GM23338 (cell line): ENCODE data around the gene BCL2. TPM values are rescaled to one million over a fixed set of nuclear protein-coding genes. Genes with fewer than 3 reads are reported as not detected.

Experiments
- ATAC-seq: fragments of 200-7000 bp; cut with Tn5 transposase; 3 replicates; pipeline ENCODE4 v1.9.1; 2020
- DNase-seq: peaks from one replicate; pipeline ENCODE4 v3.0.0-alpha.2; 2015; ENCODE audit warnings: low spot score
- H2AFZ ChIP-seq: fragments of 200-600 bp; sonication (generic); 2 replicates; pipeline ENCODE4 v1.8.0; 2016; ENCODE audit warnings: antibody characterized with exemption, mild to moderate bottlenecking, moderate library complexity
- H3F3A ChIP-seq: fragments of 200-600 bp; sonication (generic); replicated peaks from 2 replicates; pipeline ENCODE4 v1.8.0; 2017; ENCODE audit warnings: antibody characterized with exemption, mixed run types, low read depth
- H3K27ac ChIP-seq: fragments of 200-600 bp; sonication (generic); 2 replicates; pipeline ENCODE4 v1.6.1; 2016; ENCODE audit warnings: low read depth
- H3K27me3 ChIP-seq: fragments of 200-600 bp; sonication (generic); 2 replicates; pipeline ENCODE4 v1.8.0; 2016; ENCODE audit warnings: mild to moderate bottlenecking, mixed run types, moderate library complexity; ENCODE audit not compliant: insufficient read depth
- H3K36me3 ChIP-seq: fragments of 200-600 bp; sonication (generic); 2 replicates; pipeline ENCODE4 v1.8.0; 2016; ENCODE audit warnings: mild to moderate bottlenecking; ENCODE audit not compliant: insufficient read depth
- H3K4me1 ChIP-seq: fragments of 200-600 bp; sonication (generic); 2 replicates; pipeline ENCODE4 v1.8.0; 2016; ENCODE audit warnings: mild to moderate bottlenecking, moderate library complexity; ENCODE audit not compliant: insufficient read depth
- H3K4me2 ChIP-seq: fragments of 200-600 bp; sonication (generic); 2 replicates; pipeline ENCODE4 v1.7.1; 2017; ENCODE audit warnings: mixed run types
- H3K4me3 ChIP-seq: fragments of 200-600 bp; sonication (generic); 2 replicates; pipeline ENCODE4 v1.6.1; 2016; ENCODE audit warnings: mixed run types
- H3K79me2 ChIP-seq: fragments of 200-600 bp; sonication (generic); replicated peaks from 2 replicates; pipeline ENCODE4 v1.8.0; 2017; ENCODE audit warnings: mild to moderate bottlenecking; ENCODE audit not compliant: insufficient read depth
- H3K9me2 ChIP-seq: fragments of 200-600 bp; sonication (generic); 2 replicates; pipeline ENCODE4 v1.8.0; 2017; ENCODE audit not compliant: insufficient read depth
- H4K20me1 ChIP-seq: fragments of 200-600 bp; sonication (generic); replicated peaks from 2 replicates; pipeline ENCODE4 v1.8.0; 2017; ENCODE audit warnings: mild to moderate bottlenecking; ENCODE audit not compliant: insufficient read depth
- H3K27ac Mint-ChIP-seq: 2 replicates; pipeline ENCODE4 v1.8.0; 2020; ENCODE audit warnings: inconsistent platforms, mild to moderate bottlenecking, moderate library complexity, mixed read lengths
- H3K27me3 Mint-ChIP-seq: 3 replicates; pipeline ENCODE4 v1.8.0; 2022; ENCODE audit warnings: low read depth, mild to moderate bottlenecking, moderate library complexity, mixed read lengths, inconsistent platforms; ENCODE audit not compliant: insufficient read depth, poor library complexity
- H3K36me3 Mint-ChIP-seq: 3 replicates; pipeline ENCODE4 v1.8.0; 2021; ENCODE audit warnings: low read depth, mild to moderate bottlenecking, inconsistent platforms, moderate library complexity, mixed read lengths
- H3K4me1 Mint-ChIP-seq: 3 replicates; pipeline ENCODE4 v1.8.0; 2020; ENCODE audit warnings: mild to moderate bottlenecking, inconsistent platforms, mixed read lengths
- H3K4me3 Mint-ChIP-seq: 3 replicates; pipeline ENCODE4 v1.8.0; 2021; ENCODE audit warnings: moderate library complexity, mild to moderate bottlenecking, inconsistent platforms, mixed read lengths
- H3K9me3 Mint-ChIP-seq: 3 replicates; pipeline ENCODE4 v1.8.0; 2020; ENCODE audit warnings: moderate library complexity, mild to moderate bottlenecking, inconsistent platforms, mixed read lengths
- CREB1 ChIP-seq: fragments of 250-450 bp; sonication (Bioruptor Pico); IDR thresholded peaks from 2 replicates; pipeline ENCODE4 v1.5.0; 2020; ENCODE audit warnings: low read depth, mild to moderate bottlenecking, moderate library complexity
- ETS1 ChIP-seq: IDR thresholded peaks from 2 replicates; pipeline ENCODE4 v1.6.1; 2016; ENCODE audit warnings: antibody characterized with exemption
- EZH2 ChIP-seq: fragments of 200-600 bp; sonication (generic); IDR thresholded peaks from one replicate; pipeline ENCODE4 v1.8.0; 2017; ENCODE audit warnings: antibody characterized with exemption, mild to moderate bottlenecking, low read depth; ENCODE audit not compliant: unreplicated experiment
- EZH2phosphoT487 ChIP-seq: fragments of 200-600 bp; sonication (generic); IDR thresholded peaks from one replicate; pipeline ENCODE4 v1.8.1; 2018; ENCODE audit warnings: antibody characterized with exemption; ENCODE audit not compliant: unreplicated experiment
- JUNB ChIP-seq: IDR thresholded peaks from one replicate; pipeline ENCODE4 v1.6.1; 2016; ENCODE audit warnings: antibody characterized with exemption; ENCODE audit not compliant: unreplicated experiment
- NANOG ChIP-seq: IDR thresholded peaks from 2 replicates; pipeline ENCODE4 v1.6.1; 2016; ENCODE audit warnings: antibody characterized with exemption, borderline replicate concordance
- POLR2AphosphoS5 ChIP-seq: IDR thresholded peaks from 2 replicates; pipeline ENCODE4 v1.6.1; 2016; ENCODE audit warnings: antibody characterized with exemption, low read depth
- REST ChIP-seq: IDR thresholded peaks from one replicate; pipeline ENCODE4 v1.6.1; 2018; ENCODE audit warnings: antibody characterized with exemption; ENCODE audit not compliant: unreplicated experiment
- STAT1 ChIP-seq: IDR thresholded peaks from one replicate; pipeline ENCODE4 v1.6.1; 2016; ENCODE audit warnings: antibody characterized with exemption; ENCODE audit not compliant: unreplicated experiment
- ZNF114 ChIP-seq: fragments of 250-450 bp; sonication (Bioruptor Pico); IDR thresholded peaks from 2 replicates; pipeline ENCODE4 v1.5.0; 2020; ENCODE audit warnings: mild to moderate bottlenecking, moderate library complexity
- ZNF331 ChIP-seq: fragments of 250-450 bp; sonication (Bioruptor Pico); IDR thresholded peaks from 2 replicates; pipeline ENCODE4 v1.5.0; 2020; ENCODE audit warnings: low read depth, mild to moderate bottlenecking, moderate library complexity
- polyA plus RNA-seq: library from polyadenylated mRNA; unstranded; fragments of >200 nt; fragmentation: Nextera tagmentation; extraction: Ambion mirVana; gene quantifications from 2 replicates; pipeline ENCODE4 v1.2.1, GENCODE V29; 2016
- total RNA-seq: library from RNA; depleted of rRNA; stranded (reverse); fragments of >200 nt; shearing (Covaris generic); gene quantifications from 2 replicates; pipeline ENCODE4 v1.2.3, GENCODE V29; 2014
- TF ChIP-seq, protein P1 (sequence below): fragments of 250-450 bp; sonication (Bioruptor Pico); IDR thresholded peaks from 2 replicates; pipeline ENCODE4 v1.5.0; 2020; ENCODE audit warnings: mild to moderate bottlenecking, moderate library complexity
- TF ChIP-seq, protein P2 (sequence below), 2 experiments: fragments of 200-600 bp in 1 of 2; sonication (generic) in 1 of 2; conservative IDR thresholded peaks; 2 replicates each; pipeline versions ENCODE4 v1.5.1 to v1.6.1; 2016 to 2017; ENCODE audit warnings: antibody characterized with exemption in 2 of 2, low read depth in 2 of 2, mild to moderate bottlenecking in 2 of 2, moderate library complexity in 1 of 2

Gene BCL2
- total and polyA plus RNA-seq, 2 experiments from 2014 or later: 1.2 to 4.0 TPM

DNA sequence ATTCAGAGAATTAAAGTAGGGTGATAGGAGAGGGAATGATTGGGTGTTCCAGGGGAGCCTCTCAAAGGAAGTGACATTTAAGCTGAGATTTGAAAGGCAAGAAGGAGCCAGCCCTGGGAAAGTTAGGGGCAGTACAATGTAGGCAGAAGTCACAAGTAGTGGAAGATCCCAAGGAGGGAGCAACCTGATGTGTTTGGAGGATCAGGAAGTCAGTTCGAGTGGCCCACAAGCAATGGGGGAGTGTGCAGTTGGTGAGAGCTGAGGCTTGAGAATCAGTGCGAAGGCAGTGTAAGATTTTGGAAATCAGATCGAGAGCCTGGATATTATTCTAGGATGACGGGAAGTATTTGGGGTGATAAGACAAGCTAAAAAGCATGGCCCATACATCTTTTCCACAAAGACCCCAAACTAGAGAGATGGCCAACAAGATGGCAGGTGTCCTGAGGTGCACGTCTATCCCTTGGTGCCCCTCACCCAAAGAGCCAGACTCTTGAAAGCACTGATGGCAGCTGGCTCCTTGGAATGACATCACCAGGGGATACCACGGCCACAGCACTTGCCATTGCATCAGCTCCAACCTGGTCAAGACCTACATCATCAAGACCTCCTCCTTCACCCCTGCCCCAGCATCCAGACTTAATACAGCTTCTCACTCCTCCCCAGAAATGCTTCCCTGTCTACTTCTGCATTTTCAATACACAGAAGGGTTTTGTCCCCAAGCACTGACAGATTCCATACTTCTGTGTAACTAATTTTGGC, 127.3 kb downstream of the BCL2 start:
- Mint-ChIP-seq H3K27ac (no peak overlapping the region; the same call in 1 of the 2 replicates), H3K4me3 (no peak overlapping the region), H3K4me1 (peaks cover 2% of the 10 kb centered on the region; the same call in 2 of the 3 replicates), H3K9me3 (no peaks in the 10 kb centered on the region), H3K36me3 (no peaks in the 10 kb centered on the region), H3K27me3 (peaks cover 1% of the 10 kb centered on the region)
- no peaks in the 10 kb centered on the region for H4K20me1 ChIP-seq
- TF ChIP-seq, protein P1, sequence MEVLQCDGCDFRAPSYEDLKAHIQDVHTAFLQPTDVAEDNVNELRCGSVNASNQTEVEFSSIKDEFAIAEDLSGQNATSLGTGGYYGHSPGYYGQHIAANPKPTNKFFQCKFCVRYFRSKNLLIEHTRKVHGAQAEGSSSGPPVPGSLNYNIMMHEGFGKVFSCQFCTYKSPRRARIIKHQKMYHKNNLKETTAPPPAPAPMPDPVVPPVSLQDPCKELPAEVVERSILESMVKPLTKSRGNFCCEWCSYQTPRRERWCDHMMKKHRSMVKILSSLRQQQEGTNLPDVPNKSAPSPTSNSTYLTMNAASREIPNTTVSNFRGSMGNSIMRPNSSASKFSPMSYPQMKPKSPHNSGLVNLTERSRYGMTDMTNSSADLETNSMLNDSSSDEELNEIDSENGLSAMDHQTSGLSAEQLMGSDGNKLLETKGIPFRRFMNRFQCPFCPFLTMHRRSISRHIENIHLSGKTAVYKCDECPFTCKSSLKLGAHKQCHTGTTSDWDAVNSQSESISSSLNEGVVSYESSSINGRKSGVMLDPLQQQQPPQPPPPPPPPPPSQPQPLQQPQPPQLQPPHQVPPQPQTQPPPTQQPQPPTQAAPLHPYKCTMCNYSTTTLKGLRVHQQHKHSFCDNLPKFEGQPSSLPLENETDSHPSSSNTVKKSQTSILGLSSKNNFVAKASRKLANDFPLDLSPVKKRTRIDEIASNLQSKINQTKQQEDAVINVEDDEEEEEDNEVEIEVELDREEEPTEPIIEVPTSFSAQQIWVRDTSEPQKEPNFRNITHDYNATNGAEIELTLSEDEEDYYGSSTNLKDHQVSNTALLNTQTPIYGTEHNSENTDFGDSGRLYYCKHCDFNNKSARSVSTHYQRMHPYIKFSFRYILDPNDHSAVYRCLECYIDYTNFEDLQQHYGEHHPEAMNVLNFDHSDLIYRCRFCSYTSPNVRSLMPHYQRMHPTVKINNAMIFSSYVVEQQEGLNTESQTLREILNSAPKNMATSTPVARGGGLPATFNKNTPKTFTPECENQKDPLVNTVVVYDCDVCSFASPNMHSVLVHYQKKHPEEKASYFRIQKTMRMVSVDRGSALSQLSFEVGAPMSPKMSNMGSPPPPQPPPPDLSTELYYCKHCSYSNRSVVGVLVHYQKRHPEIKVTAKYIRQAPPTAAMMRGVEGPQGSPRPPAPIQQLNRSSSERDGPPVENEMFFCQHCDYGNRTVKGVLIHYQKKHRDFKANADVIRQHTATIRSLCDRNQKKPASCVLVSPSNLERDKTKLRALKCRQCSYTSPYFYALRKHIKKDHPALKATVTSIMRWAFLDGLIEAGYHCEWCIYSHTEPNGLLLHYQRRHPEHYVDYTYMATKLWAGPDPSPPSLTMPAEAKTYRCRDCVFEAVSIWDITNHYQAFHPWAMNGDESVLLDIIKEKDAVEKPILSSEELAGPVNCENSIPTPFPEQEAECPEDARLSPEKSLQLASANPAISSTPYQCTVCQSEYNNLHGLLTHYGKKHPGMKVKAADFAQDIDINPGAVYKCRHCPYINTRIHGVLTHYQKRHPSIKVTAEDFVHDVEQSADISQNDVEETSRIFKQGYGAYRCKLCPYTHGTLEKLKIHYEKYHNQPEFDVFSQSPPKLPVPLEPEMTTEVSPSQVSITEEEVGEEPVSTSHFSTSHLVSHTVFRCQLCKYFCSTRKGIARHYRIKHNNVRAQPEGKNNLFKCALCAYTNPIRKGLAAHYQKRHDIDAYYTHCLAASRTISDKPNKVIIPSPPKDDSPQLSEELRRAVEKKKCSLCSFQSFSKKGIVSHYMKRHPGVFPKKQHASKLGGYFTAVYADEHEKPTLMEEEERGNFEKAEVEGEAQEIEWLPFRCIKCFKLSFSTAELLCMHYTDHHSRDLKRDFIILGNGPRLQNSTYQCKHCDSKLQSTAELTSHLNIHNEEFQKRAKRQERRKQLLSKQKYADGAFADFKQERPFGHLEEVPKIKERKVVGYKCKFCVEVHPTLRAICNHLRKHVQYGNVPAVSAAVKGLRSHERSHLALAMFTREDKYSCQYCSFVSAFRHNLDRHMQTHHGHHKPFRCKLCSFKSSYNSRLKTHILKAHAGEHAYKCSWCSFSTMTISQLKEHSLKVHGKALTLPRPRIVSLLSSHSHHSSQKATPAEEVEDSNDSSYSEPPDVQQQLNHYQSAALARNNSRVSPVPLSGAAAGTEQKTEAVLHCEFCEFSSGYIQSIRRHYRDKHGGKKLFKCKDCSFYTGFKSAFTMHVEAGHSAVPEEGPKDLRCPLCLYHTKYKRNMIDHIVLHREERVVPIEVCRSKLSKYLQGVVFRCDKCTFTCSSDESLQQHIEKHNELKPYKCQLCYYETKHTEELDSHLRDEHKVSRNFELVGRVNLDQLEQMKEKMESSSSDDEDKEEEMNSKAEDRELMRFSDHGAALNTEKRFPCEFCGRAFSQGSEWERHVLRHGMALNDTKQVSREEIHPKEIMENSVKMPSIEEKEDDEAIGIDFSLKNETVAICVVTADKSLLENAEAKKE (CRISPR knock-in tag): no peak
- no peak for TF ChIP-seq STAT1
- no peak for TF ChIP-seq ETS1
- no peak for TF ChIP-seq ZNF331 (CRISPR knock-in tag)
- TF ChIP-seq ZNF114 (CRISPR knock-in tag): no peak
- no peak for TF ChIP-seq JUNB
- TF ChIP-seq REST: no peak
- no peak for TF ChIP-seq EZH2phosphoT487
- no peak for TF ChIP-seq CREB1 (CRISPR knock-in tag)
- TF ChIP-seq EZH2: no peak
- no peak for TF ChIP-seq NANOG
- TF ChIP-seq POLR2AphosphoS5: no peak
- TF ChIP-seq, protein P2, sequence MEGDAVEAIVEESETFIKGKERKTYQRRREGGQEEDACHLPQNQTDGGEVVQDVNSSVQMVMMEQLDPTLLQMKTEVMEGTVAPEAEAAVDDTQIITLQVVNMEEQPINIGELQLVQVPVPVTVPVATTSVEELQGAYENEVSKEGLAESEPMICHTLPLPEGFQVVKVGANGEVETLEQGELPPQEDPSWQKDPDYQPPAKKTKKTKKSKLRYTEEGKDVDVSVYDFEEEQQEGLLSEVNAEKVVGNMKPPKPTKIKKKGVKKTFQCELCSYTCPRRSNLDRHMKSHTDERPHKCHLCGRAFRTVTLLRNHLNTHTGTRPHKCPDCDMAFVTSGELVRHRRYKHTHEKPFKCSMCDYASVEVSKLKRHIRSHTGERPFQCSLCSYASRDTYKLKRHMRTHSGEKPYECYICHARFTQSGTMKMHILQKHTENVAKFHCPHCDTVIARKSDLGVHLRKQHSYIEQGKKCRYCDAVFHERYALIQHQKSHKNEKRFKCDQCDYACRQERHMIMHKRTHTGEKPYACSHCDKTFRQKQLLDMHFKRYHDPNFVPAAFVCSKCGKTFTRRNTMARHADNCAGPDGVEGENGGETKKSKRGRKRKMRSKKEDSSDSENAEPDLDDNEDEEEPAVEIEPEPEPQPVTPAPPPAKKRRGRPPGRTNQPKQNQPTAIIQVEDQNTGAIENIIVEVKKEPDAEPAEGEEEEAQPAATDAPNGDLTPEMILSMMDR (conservative IDR thresholded peaks at IDR 0.05; ENCODE audit: low read depth in 2 of 2): no peak
- H3K4me2 ChIP-seq: no peak overlapping the region
- H3K36me3 ChIP-seq: no peaks in the 10 kb centered on the region
- H3K4me3 ChIP-seq: no peak overlapping the region
- DNase-seq (no peak), ATAC-seq (no peak)
- no peak overlapping the region for H3K27ac ChIP-seq
- H3K4me1 ChIP-seq: no peaks in the 10 kb centered on the region
- H3K27me3 ChIP-seq: no peaks in the 10 kb centered on the region
- H3F3A ChIP-seq: no peaks in the 10 kb centered on the region
- no peaks in the 10 kb centered on the region for H3K9me2 ChIP-seq
- H2AFZ ChIP-seq: no peak overlapping the region
- H3K79me2 ChIP-seq: no peaks in the 10 kb centered on the region
